Activated gamma-delta T cell treated with Interleukin-2 at 50 U/mL for 16 hours (primary cell): ENCODE results near the gene CTNNBIP1.
"Not testable (repeated sequence)": the region's sequence is repeated elsewhere in the genome, so short reads cannot be mapped to it uniquely, and the experiment has no call there.

Experiments
- DNase-seq: peaks from one replicate; pipeline ENCODE4 v3.0.0-alpha.2; 2020

CTNNBIP1 gene

DNA sequence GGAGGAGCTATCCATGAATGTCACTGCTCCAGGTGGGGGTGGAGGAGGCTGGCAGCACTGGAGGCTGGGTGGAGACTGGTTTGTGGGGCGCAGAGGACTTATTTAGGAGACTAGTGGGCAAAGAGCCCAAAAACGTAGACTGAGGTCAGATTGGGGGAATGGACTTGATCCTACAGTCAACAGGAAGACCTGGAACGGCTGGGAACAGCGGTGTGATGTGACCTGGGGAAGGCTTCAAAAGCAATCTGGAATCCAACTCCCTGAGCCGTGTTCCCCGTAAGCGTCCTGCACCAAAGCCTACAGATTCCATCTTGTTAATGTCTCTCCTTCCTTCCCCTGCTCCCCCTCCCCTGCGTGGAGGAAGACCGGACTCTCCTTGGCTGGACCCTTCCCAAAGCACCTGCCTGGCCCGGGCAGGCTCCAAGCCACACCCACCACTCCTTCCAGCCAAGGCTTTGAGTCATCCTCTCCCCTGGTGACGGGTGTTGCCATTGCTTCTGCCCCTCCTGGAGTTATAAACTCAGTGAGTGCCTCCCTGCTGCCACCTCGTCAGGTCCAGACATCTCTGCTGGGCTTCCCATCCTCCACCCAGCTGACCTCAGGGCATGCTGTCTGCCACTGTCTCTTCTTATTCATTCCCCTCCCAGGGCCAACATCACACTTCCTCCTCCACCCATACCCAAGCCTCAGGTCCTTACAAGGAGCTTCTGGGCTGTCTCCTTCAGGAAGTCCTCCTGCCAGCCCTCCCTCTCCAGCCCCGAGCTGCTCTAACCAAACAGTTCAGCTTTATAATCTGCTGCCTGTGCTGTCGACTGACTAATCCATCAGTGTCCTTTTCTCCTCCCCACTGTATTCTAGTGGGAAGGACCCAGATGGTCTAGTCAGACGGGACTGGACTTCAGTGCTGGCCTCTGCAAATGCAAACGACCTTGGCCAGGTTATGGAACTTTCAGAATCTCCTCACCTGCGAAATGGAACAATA is 84.7 kb downstream of the CTNNBIP1 start:
- DNase-seq = peak; percentile 33

DNA sequence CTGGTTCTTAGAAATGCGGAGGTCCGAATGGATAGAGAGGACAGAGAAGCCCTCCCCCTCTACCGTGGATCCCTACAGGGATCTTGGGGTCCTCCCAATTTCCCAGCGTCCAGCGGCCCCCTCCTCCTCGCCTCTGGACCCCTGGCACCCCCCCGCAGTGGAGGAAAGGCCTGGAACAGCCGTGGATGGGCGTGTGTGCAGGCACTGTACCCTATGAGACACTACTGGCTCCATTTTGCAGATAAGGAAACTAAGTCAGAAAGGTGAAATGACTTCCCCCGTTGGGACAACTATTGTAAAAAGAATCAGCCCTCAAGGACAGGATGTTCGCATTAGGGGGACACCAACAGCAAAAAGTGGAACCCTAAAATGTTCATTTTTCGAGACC is 85.4 kb downstream of the CTNNBIP1 start:
- no peak for DNase-seq

DNA sequence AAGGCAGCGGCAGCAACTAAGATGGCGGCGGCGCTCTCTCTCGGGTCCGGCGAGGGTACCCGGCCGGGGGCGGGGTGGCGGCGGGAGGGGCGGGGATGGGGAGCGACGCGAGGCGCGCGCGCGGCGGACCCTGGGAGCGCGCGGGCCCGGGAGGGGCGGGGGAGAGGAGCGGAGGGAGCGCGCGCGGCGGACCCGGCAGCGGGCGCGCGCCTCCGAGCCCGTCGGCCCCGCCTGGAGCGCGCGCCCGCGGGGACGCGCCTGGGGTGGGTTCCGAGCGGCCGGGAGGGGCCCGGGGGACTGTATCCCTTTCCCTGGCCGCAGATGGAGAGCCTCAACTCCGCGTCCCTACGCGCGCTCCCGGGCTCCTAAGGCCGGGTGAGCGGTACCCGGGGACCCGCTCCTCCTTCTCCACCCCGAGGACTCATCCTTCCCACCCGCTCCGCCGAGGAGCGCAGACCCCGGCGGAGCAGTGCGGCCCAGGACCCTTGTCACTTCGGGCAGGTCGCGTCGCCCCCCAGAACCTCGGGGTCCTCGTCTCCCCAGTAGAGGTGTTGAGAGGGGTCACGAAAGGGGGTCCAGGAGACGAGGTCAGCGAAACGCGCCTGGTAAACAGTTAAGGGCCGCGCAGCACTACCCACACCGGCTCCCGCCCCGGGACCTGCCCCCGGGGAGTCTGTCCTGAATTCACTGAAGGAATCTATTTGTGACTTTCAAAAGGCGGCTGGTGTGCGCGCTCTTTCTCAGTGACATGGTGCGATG is 85.9 kb downstream of the CTNNBIP1 start, which contains the start of gene CLSTN1:
CLSTN1 (minus strand) TSS at position 23 of the 759 bp plus-strand sequence. CDS start 232 bp downstream, outside the sequence.
- peak; percentile 87 for DNase-seq

DNA sequence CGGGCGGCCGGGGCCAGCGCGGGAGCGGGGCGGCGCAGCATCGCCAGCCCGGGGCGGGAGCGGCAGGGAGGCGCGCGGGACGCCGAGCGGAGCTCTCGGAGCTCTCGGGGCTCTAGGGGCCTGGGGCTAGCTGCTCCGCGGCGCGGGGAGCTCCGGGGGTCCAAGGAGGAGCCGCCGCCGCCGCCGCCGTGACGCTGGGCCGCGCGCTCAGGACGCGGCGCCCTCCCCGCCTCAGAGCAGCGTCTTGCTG is 86.5 kb downstream of the CTNNBIP1 start:
- no peak for DNase-seq

DNA sequence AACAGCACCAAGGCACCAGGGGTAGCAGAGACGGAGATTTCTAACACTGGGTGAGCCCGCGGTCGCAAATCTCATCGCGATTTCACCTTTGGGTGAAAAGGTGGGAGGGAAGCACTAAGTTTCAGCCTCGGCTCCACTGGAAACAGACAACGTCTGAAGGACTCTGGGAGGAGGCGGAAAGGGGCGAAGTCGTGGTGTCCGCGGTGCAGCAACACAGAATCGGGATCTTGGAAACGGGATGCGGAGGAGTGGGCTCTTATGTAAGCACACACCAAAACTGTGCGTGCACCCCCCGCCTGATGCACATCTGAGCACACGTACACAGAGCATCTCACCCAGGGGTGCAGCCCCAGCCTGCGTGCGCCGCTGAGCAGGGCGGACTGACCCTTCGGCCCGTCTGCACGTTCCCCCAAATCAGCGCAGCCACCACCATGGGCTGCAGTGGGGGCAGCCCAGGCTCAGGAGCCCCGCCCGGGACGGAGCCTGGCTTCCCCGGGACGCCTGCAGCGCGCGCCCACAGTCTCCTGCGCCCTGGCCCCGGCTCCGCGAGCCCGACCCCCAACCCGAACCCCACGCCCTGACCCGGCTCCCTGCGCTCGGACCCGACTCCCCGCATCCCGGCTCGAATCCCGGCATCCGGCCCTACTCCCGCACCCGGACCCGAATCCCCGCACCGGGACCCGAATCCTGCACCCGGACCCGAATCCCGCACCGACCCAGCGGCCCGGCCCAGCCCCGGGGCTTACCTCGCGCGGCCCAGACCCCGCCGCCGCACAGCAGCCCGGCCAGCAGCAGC is 87.0 kb downstream of the CTNNBIP1 start:
- DNase-seq = peak; percentile 13

DNA sequence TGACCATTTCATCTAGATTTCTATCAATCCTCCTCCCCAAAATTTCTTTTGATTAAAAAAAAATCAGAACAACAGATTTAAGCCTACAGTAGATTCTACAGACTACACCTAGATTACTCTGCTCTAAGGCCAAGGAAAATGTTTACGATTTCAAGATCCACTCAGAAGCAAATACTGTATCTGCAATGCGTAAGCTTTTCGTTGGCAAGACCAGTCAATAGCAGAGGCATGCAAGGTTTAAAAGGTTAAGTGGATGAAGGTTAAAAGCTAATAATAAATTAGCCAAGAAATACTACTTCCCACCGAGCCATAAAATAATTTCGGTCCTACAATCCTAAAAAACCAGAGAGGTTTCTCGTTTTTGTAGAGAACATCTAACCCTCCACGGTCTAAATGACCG is 87.6 kb downstream of the CTNNBIP1 start:
- no peak for DNase-seq

DNA sequence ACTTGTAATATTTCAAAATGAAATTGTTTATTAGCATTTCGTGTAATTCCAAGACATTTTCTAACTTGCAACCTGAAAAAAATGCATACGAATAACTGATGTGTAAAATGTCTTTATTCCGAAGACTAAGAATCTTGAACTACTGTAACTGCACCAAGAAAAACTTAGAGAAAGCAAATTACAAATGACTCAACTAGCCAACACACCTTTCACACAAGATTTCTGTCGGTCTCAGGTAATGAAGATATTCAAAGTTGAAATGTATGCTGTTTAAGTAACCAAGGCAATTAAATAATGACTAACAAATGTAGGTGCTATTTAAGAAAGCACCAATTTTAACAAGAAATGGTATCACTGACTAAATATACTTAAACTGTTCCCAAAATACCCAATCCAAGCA is 88.4 kb downstream of the CTNNBIP1 start:
- no peak for DNase-seq

DNA sequence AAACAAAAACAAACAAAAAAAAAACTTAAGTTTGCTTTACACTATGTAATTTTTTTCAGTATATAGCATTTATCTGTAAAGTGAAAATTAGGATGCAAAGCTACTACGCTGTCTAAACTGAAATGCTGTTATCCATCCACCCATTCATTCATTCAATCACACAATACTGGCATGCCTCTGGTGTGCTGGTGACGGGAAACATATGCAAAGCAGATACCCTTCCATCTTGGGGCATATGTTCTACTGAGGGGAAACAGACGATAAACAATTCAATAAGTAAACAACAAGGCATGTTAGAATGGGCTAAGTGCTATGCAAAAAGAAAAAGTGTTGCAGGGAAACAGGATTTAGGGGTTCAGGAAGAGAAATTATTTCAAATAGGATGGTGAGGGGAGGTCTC is 89.5 kb downstream of the CTNNBIP1 start:
- DNase-seq = no peak

DNA sequence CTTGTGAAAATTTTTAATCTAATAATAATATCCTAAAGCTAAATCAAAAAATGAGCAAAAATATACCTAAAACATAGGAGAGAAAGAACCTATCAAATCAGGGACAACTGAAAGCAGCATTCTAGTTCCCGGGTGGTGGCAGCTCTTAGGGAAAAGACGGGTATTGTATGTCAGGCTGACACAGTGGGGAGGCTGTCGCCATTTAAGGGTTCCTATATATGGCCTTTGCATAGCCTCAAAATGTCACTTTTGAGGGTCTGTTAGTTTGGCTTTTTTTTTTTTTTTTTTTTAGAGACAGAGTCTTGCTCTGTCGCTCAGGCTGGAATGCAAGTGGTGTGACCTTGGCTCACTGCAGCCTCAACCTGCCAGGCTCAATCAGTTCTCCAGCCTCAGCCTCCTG is 92.3 kb downstream of the CTNNBIP1 start:
- DNase-seq = no peak

DNA sequence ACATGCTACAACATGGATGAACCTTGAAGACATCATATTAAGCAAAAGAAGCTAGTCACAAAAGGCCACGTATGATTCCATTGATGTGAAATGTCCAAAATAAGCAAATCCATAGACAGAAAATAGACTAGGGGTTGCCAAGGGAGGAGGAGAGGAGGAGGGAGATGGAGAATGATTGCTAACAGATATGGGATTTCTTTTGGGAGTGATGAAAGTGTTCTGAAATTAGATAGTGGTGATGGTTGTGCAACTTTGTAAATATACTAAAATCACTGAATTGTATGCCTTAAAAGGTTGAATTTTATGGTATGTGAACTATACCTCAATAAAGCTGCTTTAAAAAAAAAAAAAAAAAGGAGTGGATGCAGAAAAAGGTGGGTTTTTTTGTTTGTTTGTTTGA is 93.9 kb downstream of the CTNNBIP1 start:
- DNase-seq = no peak

DNA sequence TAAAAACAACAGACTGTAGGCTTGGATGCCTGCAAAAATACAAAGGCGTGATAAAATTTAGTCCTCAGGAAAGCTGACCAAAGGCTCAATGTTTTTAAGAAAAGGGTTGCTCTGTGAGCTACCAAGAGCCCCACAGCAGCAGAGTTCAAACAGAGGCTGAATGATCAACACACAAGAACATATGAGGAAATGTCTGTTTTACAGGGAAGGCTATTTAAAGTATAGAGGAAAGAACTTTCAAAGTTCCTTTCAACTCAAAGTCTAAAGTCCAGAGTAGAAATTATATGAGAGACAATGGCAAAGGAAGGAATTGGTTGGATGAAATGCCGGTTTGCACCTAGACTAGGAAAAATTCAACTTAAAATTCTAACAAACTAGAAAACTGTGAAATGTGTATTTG is 94.9 kb downstream of the CTNNBIP1 start:
- no peak for DNase-seq

DNA sequence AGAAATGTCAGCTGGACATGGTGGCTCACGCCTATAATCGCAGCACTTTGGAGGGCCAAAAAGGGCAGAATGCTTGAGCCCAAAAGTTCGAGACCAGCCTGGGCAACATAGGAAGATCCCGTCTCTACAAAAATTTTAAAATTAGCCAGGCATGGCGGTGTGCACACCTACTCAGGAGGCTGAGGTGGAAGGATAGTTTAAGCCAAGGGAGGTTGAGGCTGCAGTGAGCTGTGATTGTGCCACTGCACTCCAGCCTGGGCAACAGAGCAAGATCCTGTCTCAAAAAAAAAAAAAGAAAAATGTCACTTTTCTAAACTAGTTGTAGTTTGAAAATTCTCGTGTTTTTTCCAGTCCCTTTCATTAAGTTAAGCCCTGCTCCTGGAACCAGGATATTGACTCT is 95.5 kb downstream of the CTNNBIP1 start:
- DNase-seq = no peak

DNA sequence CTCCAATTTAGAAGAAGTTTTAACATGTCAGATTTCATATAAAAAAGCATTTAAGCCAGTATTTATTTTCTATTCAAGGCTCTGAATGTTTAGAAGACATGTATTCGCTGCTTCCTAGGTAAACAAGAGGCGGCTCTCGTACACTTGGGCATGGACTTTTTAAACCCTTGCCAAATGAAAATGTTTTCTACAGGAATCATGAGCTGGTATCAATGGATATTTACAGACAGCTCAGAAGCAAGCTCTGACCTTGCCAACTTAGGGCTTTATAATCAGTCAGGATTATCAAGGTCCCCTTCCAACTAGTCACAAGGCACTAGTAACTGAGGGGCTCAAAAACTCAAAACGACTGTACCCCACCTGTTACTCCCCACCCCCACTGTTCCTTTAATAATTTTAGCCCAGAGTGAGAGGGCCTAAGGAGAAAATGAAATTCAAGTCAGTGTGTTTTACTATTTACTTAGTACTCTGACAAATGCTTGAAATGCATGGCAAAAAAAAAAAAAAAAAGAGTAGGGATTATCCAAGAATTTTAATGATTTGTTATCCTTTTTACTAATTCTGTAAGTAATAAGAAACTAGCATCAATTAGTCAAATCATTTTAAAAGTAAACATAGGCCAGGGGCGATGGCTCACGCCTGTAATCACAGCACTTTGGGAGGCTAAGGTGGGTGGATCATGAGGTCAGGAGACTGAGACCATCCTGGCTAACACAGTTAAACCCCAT is 98.7 kb downstream of the CTNNBIP1 start:
- no peak for DNase-seq

DNA sequence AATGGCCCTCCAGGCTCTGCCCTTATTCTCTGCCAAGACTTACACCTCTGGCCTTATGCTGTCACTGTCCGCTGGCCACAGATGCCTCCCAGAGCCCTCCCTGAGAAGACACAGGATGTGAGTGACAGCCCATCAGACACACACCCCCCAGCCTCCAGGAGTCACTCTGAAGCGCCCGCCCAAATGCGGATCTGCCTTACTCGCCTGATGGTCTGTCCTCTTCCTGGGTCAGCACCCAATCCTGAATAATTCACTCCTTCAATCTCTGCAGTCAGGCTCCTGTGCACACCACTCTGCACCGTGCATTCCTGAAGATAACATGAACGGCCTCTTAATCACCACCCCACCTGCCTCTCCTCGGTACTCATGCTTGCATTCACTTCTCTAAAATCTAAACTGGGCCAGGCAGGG is 101.0 kb downstream of the CTNNBIP1 start:
- no peak for DNase-seq

DNA sequence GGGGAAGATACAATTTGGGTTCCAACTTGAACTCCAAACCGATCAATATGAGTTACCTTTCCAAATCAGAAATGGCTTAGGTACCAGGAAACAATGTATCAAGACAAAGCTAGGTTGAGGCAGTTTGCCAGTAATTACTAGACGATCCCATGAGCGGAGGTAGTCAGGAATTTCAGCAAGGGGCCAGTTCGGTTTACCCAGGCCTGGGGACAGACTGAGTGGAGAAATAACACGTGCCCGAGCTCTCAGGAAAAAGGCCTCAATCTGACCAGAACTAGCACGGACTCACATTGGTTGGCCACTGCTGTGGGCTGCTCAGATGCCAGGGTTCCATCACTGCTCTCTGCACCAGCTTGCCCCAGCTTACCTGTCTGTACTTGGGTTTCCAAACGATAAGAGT is 101.6 kb downstream of the CTNNBIP1 start:
- DNase-seq = no peak

DNA sequence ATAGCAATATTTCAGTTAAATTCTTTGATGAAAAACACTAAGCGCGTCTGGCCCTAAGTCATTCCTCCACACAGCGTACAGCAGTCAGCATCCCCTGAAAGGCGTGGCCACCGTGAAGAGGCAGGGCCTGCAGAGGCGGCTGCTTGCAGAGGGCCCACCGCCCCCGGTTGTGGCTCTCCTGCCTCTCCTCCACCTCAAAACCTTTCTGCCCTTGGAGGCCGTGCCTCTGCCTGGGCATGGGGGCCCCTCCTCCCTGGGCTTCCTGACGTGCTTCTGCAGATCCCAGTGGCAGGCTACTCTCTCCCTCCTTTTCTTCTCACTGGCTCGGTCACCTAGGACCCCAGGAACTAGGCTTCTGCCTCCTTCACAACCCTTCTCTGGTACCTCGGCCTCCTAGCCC is 102.5 kb downstream of the CTNNBIP1 start:
- no peak for DNase-seq

DNA sequence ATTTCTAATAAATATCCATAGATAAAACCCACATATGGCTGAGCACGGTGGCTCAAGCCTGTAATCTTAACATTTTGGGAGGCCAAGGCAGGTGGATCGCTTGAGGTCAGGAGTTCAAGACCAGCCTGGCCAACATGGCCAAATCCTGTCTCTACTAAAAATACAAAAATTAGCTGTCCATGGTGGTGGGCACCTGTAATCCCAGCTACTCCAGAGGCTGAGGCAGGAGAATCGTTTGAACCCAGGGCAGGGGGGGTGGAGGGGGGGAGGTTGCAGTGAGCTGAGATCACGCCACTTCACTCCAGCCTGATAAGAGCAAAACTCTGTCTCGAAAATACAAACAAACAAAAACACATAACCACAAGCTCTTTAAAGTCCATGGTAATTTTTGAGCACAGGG is 104.1 kb downstream of the CTNNBIP1 start:
- not testable (repeated sequence) for DNase-seq

DNA sequence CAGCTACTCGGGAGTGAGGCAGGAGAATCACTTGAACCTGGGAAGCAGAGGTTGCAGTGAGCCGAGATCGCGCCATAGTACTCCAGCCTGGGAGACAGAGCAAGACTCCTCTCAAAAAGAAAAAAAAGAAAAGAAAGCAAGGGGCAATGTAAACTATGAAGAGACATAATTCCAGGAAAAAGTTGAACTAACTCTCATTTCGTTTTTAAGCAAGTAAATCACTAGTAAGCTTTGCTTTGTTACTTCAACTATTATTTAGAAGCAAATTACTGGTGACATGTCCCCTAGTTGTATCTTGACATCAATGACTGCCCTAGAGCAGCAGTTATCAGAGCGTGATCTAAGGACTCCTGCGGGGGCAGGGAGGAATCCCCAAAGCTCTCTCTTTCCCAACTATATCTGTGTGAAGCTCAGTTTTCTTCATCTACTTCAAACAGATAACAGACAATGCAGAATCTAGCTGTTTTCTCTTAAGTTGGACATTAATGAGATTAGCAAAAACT is 105.0 kb downstream of the CTNNBIP1 start:
- no peak for DNase-seq

DNA sequence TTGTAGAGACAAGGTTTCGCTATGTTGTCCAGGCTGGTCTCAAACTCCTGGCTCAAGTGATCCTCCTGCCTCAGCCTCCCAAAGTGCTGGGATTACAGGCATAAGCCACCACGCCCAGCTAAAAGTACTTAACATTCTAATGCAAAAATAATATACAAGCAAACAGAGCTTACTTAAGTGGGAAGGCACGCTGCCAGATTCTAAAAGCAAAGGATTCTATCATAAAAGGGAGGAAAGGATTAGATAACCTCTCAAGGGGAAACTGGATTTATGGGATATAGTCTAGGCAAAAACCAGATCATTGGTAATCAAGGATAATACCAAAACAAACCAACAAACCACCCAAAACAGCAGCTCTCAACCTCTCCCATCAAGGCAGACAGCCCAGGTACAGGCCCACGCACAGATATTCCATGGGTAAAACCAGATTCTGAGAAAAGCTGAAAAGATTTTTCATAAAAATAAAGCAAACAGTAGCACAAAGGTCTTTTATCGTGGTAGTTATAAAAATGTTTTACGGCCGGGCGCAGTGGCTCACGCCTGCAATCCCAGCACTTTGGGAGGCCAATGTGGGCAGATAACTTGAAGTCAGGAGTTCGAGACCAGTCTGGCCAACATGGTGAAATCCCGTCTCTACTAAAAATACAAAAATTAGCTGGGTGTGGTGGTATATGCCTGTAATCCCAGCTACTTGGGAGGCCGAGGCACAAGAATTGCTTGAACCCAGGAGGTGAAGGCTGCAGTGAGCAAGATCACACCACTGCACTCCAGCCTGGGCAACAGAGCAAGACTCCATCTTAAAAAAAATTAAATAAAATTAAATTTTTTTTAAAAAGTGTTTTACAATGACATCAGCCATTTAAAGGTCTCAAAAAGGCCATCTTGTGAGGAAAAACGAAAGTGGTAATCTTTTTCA is 106.8 kb downstream of the CTNNBIP1 start:
- DNase-seq = not testable (repeated sequence)

DNA sequence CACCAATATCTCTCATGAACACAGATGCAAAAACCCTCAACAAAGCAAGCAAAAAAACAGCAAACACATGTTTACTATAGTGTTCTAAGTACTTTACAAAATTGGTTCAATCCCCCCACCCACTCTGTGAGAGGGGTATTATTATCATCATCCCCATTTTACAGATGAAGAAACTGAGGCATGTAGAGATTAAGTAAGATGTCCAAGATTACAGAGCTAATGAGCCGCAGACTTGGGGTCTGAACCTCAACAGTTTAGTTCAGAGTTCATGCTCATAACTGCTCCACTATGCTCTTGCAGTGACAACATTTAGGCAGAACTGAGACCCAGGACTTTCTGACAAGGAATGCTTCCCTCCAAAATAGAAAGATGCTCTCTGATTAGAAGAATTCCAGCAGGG is 108.2 kb downstream of the CTNNBIP1 start:
- no peak for DNase-seq
